Right lobe of liver (tissue), 6 donors: ENCODE data around the gene C15orf62. TPM values are rescaled to one million over a fixed set of nuclear protein-coding genes. Genes with fewer than 3 reads are reported as not detected.

Source experiments
- ATAC-seq, 4 donors: fragments of 200-7000 bp; cut with Tn5 transposase; one replicate each; pipeline ENCODE4 v1.9.1; 2020; ENCODE audit warnings: mild to moderate bottlenecking in 4 of 4, moderate library complexity in 4 of 4
- DNase-seq, 3 donors: peaks; one replicate each; pipeline ENCODE4 v3.0.0-alpha.2; 2020
- H3K27ac ChIP-seq, 3 donors: fragments of 200-600 bp; one replicate each; pipeline ENCODE4 v1.8.0; 2022
- H3K27me3 ChIP-seq, 2 donors: fragments of 200-600 bp; one replicate each; pipeline ENCODE4 v1.8.0; 2022
- H3K36me3 ChIP-seq, 4 donors: fragments of 200-600 bp; sonication (generic) in 1 of 4; one replicate each; pipeline versions ENCODE4 v1.5.1 to v1.8.0; 2017 to 2022; ENCODE audit warnings: control low read depth in 1 of 4
- H3K4me1 ChIP-seq, 4 donors: fragments of 200-600 bp; sonication (generic) in 1 of 4; one replicate each; pipeline versions ENCODE4 v1.5.1 to v1.8.0; 2017 to 2022; ENCODE audit warnings: control low read depth in 1 of 4
- H3K4me3 ChIP-seq, 3 donors: fragments of 200-600 bp; one replicate each; pipeline ENCODE4 v1.8.0; 2022
- H3K9me3 ChIP-seq, 4 donors: fragments of 200-600 bp; sonication (generic) in 1 of 4; one replicate each; pipeline versions ENCODE4 v1.5.1 to v1.8.0; 2017 to 2022; ENCODE audit warnings: control low read depth in 1 of 4
- CTCF ChIP-seq, 4 donors: fragments of 200-600 bp in 3 of 4; fragments of 450-650 bp in 1 of 4; IDR thresholded peaks; one replicate each; pipeline versions ENCODE4 v1.5.1 to v1.8.0; 2016 to 2022; ENCODE audit warnings: antibody characterized with exemption in 4 of 4, mild to moderate bottlenecking in 2 of 4
- POLR2A ChIP-seq: fragments of 450-650 bp; IDR thresholded peaks from one replicate; pipeline ENCODE4 v1.6.1; 2017; ENCODE audit warnings: antibody characterized with exemption, mild to moderate bottlenecking
- WGBS: methylation state at CpG from one replicate; pipeline ENCODE4 v1.1.6; 2018; ENCODE audit warnings: low coverage, low lambda C conversion rate; ENCODE audit not compliant: insufficient coverage; ENCODE audit errors: missing lambda C conversion rate; 5-methylcytosine and 5-hydroxymethylcytosine counted together
- intact Hi-C, 2 donors: fragments of 100-400 bp; cut with DNase I; formaldehyde crosslinking; loops; one replicate each; pipeline versions ENCODE4 v1.11.2 to v1.14.1; 2022
- total RNA-seq, 6 experiments: library from RNA; depleted of rRNA in 2 of 6; stranded (reverse); fragments of >200 nt in 2 of 6; fragmentation: NEBNext Ultra II Directional in 3 of 6; extraction: Animal tissue kit (Norgen Biotek cat#: 25700) in 3 of 6; gene quantifications; one replicate each; pipeline versions ENCODE4 v1.1.0 to v1.2.4, GENCODE V29; 2016 to 2023
- donor health status: DM: no; HTN: yes; CAD: no.
- donor health status: DM: no; HTN: no; CAD: no.
- donor health status: DM: no; HTN: no; CAD: no.
- donor health status: DM: no; HTN: yes; CAD: no.
- donor health status: DM: no; HTN: yes; CAD: no.

Gene C15orf62
- total RNA-seq, 6 experiments from 2014 or later: 0.51 to 1.6 (median 0.83) TPM

- ATAC-seq: peak; percentile 25 to 79 (median 48)
- Histone ChIP-seq H3K4me1 (no peaks in the 10 kb centered on the region), H3K36me3 (peaks cover 0 to 10% (median 5%) of the 10 kb centered on the region in 4 donors), H3K4me3 (no peak overlapping the region), H3K9me3 (no peaks in the 10 kb centered on the region), H3K27ac (no peak overlapping the region), H3K27me3 (no peaks in the 10 kb centered on the region)
- intact Hi-C loops: no loop called here
- TF ChIP-seq POLR2A (no peak), CTCF (IDR thresholded peaks at IDR 0.05) (no peak)
- 66% methylated on average over 3 of the region's 3 CpGs for WGBS
- no peak for DNase-seq
Observed at GRCh38 chr15:40731034-40731433, 38.7 kb upstream of the C15orf62 start.

GRCh38 chr15:40736575-40736974 is 33.2 kb upstream of the C15orf62 start:
- intact Hi-C loops: no loop called here
- WGBS: 94% methylated on average over 4 of the region's 4 CpGs
- Histone ChIP-seq H3K9me3 (no peaks in the 10 kb centered on the region), H3K4me1 (no peaks in the 10 kb centered on the region), H3K27ac (no peak overlapping the region), H3K36me3 (peaks cover 0 to 53% (median 10%) of the 10 kb centered on the region in 4 donors), H3K4me3 (no peak overlapping the region), H3K27me3 (no peaks in the 10 kb centered on the region)
- ATAC-seq: no peak
- no peak for TF ChIP-seq POLR2A
- no peak for TF ChIP-seq CTCF (IDR thresholded peaks at IDR 0.05)
- no peak for DNase-seq

- Histone ChIP-seq H3K36me3 (peaks cover 0 to 53% (median 10%) of the 10 kb centered on the region in 4 donors), H3K9me3 (no peaks in the 10 kb centered on the region), H3K4me3 (no peak overlapping the region), H3K27ac (no peak overlapping the region), H3K27me3 (no peaks in the 10 kb centered on the region), H3K4me1 (no peaks in the 10 kb centered on the region)
- WGBS: 93% methylated on average over 2 of the region's 3 CpGs
- ATAC-seq (no peak), DNase-seq (no peak)
- TF ChIP-seq CTCF (IDR thresholded peaks at IDR 0.05) (no peak), POLR2A (no peak)
- intact Hi-C loops: no loop called here
Observed at GRCh38 chr15:40737048-40737447, 32.7 kb upstream of the C15orf62 start.

GRCh38 chr15:40739047-40739446 is 30.7 kb upstream of the C15orf62 start:
- Histone ChIP-seq H3K4me3 (no peak overlapping the region), H3K27ac (no peak overlapping the region), H3K27me3 (no peaks in the 10 kb centered on the region), H3K36me3 (peaks cover 0 to 57% (median 8%) of the 10 kb centered on the region in 4 donors), H3K4me1 (peaks cover 0 to 14% (median 6%) of the 10 kb centered on the region in 4 donors), H3K9me3 (no peaks in the 10 kb centered on the region)
- DNase-seq: peak in 1 of 3 donors; percentile 2
- WGBS: 77% methylated on average over 2 of the region's 2 CpGs
- no peak for ATAC-seq
- intact Hi-C loops: no loop called here
- TF ChIP-seq CTCF (IDR thresholded peaks at IDR 0.05): no peak
- no peak for TF ChIP-seq POLR2A

- peaks cover 0 to 57% (median 8%) of the 10 kb centered on the region in 4 donors for H3K36me3 ChIP-seq
- DNase-seq: peak in 1 of 3 donors; percentile 2
- no peaks in the 10 kb centered on the region for H3K9me3 ChIP-seq
- intact Hi-C loops: no loop called here
- TF ChIP-seq POLR2A (no peak), CTCF (IDR thresholded peaks at IDR 0.05) (no peak)
- no peak overlapping the region for H3K27ac ChIP-seq
- no peak for ATAC-seq
- H3K4me1 ChIP-seq: peaks cover 0 to 21% (median 7%) of the 10 kb centered on the region in 4 donors
- no peaks in the 10 kb centered on the region for H3K27me3 ChIP-seq
- no peak overlapping the region for H3K4me3 ChIP-seq
- WGBS: 86% methylated on average over 1 of the region's 2 CpGs
Observed at GRCh38 chr15:40739854-40740253, 29.9 kb upstream of the C15orf62 start.
